ENCODE data around the gene ITPRID1. TPM values are rescaled to one million over a fixed set of nuclear protein-coding genes. Genes with fewer than 3 reads are reported as not detected.

Gene ITPRID1
- total RNA-seq, 1 experiment from 2014 or later, result 1.2 TPM

GRCh38 chr7:31518766-31519165 lies 4.9 kb downstream of the ITPRID1 start:
- Histone ChIP-seq H3K14ac (ENCODE audit: insufficient read depth, low read length) (no peak overlapping the region), H3K79me1 (ENCODE audit: insufficient read depth, low read depth, low read length, poor library complexity, severe bottlenecking) (no peaks in the 10 kb centered on the region), H3K56ac (ENCODE audit: insufficient read length, low read depth, low read length) (no peak overlapping the region), H2BK15ac (ENCODE audit: low read depth, low read length) (no peak overlapping the region), H3K23me2 (ENCODE audit: insufficient read length, low read depth, low read length, poor library complexity, severe bottlenecking) (no peaks in the 10 kb centered on the region), H3K4ac (ENCODE audit: low read depth, low read length) (no peak overlapping the region), H4K5ac (ENCODE audit: insufficient read length, low read depth, low read length) (no peak overlapping the region), H2BK5ac (ENCODE audit: insufficient read length, low read length) (no peak overlapping the region), H2AFZ (ENCODE audit: low read length) (no peak overlapping the region), H3K4me2 (ENCODE audit: insufficient read depth, insufficient read length, low read length) (no peak overlapping the region), H3K18ac (ENCODE audit: insufficient read length, low read depth, low read length) (no peak overlapping the region), H3K79me2 (ENCODE audit: insufficient read depth, low read length) (no peaks in the 10 kb centered on the region), H3K9me3 (ENCODE audit: control insufficient read depth, low read depth, low read length) (no peaks in the 10 kb centered on the region), H4K20me1 (ENCODE audit: control insufficient read depth, insufficient read depth, insufficient read length) (no peaks in the 10 kb centered on the region), H2BK120ac (ENCODE audit: low read depth, low read length, poor library complexity, severe bottlenecking) (no peak overlapping the region), H4K91ac (ENCODE audit: insufficient read length, low read depth, low read length) (no peak overlapping the region), H3K27me3 (ENCODE audit: insufficient read depth, low read length) (no peaks in the 10 kb centered on the region), H4K8ac (replicated peaks; ENCODE audit: insufficient read length, low read depth, low read length) (no peak overlapping the region), H3K23ac (ENCODE audit: insufficient read length, low read depth, low read length) (no peak overlapping the region), H3K9ac (ENCODE audit: extremely low read depth, insufficient read length, low read length) (no peak overlapping the region), H2BK20ac (ENCODE audit: low read depth, low read length, poor library complexity, severe bottlenecking) (no peak overlapping the region), H3T11ph (ENCODE audit: low read length) (no peak overlapping the region), H3K4me1 (ENCODE audit: insufficient read depth, low read length) (no peaks in the 10 kb centered on the region), H2AK5ac (ENCODE audit: insufficient read length, low read length) (no peak overlapping the region), H3K27ac (ENCODE audit: insufficient read length, low read depth, low read length) (no peak overlapping the region), H2BK12ac (ENCODE audit: insufficient read length, low read depth, low read length) (no peak overlapping the region)
- no CpG with 5 or more reads among the region's 4 CpGs for WGBS (ENCODE audit: extremely low coverage, insufficient read length, low lambda C conversion rate)
- no peak for DNase-seq
- peaks cover 1 to 15% (median 12%) of the 10 kb centered on the region in 3 experiments; a peak in 4 of 7 replicates for H3K36me3 Mint-ChIP-seq (ENCODE audit: insufficient read depth in 1 of 3, low read depth in 3 of 3)
- no peak overlapping the region for H3K4me3 Mint-ChIP-seq
- no peaks in the 10 kb centered on the region for H3K27me3 Mint-ChIP-seq (ENCODE audit: low read depth)
- no peak for TF ChIP-seq CTCF (conservative IDR thresholded peaks at IDR 0.05)
- H3K27ac Mint-ChIP-seq, result no peak overlapping the region
- peaks cover 16 to 18% of the 10 kb centered on the region in 2 experiments for H3K9me3 Mint-ChIP-seq
- H3K4me1 Mint-ChIP-seq, result peaks cover 3 to 4% of the 10 kb centered on the region in 2 experiments; a peak in 2 of 4 replicates
